ENCODE results near the gene C12orf57. TPM values are rescaled to one million over a fixed set of nuclear protein-coding genes. Genes with fewer than 3 reads are reported as not detected.

The C12orf57 gene
- total RNA-seq, 4 donors from 2014 or later, result 251 to 495 (median 436) TPM

DNA sequence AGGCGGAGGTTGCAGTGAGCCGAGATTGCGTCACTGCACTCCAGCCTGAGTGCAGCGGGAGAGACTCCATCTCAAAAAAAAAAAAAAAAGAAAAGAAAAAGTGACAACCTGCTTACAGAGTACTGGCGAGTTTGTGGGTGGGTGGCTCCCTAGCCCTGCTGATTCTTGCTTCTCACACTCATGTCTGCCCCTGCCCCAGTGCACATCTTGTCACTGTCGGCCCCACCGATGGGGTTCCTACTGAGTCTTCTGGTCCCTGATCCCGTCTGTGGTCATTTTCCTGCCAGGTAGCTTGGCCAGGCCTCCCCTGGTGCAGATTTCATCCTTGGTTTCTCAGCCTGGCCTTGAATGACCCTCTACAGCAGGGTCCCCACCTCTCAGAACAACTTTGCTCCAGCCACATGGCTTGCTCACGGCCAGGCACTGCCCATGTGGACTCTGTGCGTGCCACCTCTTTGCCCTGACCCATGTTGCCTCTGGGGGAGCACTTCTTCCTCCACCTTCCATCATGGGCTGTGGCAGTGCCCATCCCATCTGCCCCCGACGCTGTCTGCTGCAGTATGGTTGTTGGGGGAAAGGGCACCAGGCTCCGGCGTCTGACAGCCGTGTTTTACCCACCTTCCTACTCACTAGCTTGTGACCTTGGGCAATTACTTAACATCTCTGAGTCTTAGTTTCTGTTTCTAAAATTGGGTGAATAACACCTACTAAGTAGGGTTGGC lies 5.2 kb downstream of the C12orf57 start:
- peaks cover 33% of the 10 kb centered on the region for H3K4me1 ChIP-seq

GRCh38 chr12:6950401-6950801 lies 6.6 kb downstream of the C12orf57 start:
- 86% methylated on average over 1 of the region's 1 CpG for WGBS
- no peak for DNase-seq (ENCODE audit: low spot score in 2 of 2)
- H3K4me1 ChIP-seq, result peaks cover 27% of the 10 kb centered on the region
- peaks cover 5% of the 10 kb centered on the region for H3K36me3 ChIP-seq
- H3K27ac ChIP-seq, result no peak overlapping the region
- H3K4me3 ChIP-seq, result no peak overlapping the region
- no peaks in the 10 kb centered on the region for H3K27me3 ChIP-seq
- H3K9me3 ChIP-seq, result no peaks in the 10 kb centered on the region
- TF ChIP-seq CTCF (IDR thresholded peaks at IDR 0.05) (no peak), POLR2A (IDR thresholded peaks at IDR 0.05) (no peak), EP300 (IDR thresholded peaks at IDR 0.05) (no peak), POLR2AphosphoS5 (IDR thresholded peaks at IDR 0.05) (no peak)

More for the DNA sequence above, 5.2 kb downstream of the C12orf57 start:
- WGBS, result 74% methylated on average over 15 of the region's 15 CpGs
- TF ChIP-seq CTCF (IDR thresholded peaks at IDR 0.05) (no peak), POLR2A (IDR thresholded peaks at IDR 0.05) (no peak), POLR2AphosphoS5 (IDR thresholded peaks at IDR 0.05) (no peak), EP300 (IDR thresholded peaks at IDR 0.05) (no peak)
- Histone ChIP-seq H3K27ac (no peak overlapping the region), H3K4me3 (no peak overlapping the region), H3K36me3 (peaks cover 3% of the 10 kb centered on the region), H3K9me3 (no peaks in the 10 kb centered on the region), H3K27me3 (no peaks in the 10 kb centered on the region)
- DNase-seq (ENCODE audit: low spot score in 2 of 2), result peak in 1 of 2 donors; percentile 71

- DNase-seq (ENCODE audit: low spot score in 2 of 2), result peak in 1 of 2 donors; percentile 88
- Histone ChIP-seq H3K27me3 (no peaks in the 10 kb centered on the region), H3K27ac (peak within 1 kb of the TSS; percentile 63), H3K4me1 (peaks cover 21% of the 10 kb centered on the region), H3K9me3 (no peaks in the 10 kb centered on the region), H3K4me3 (peak within 1 kb of the TSS; percentile 44), H3K36me3 (peaks cover 7% of the 10 kb centered on the region)
- WGBS, result 66% methylated on average over 14 of the region's 25 CpGs
- TF ChIP-seq CTCF (IDR thresholded peaks at IDR 0.05) (no peak), POLR2AphosphoS5 (IDR thresholded peaks at IDR 0.05) (no peak), POLR2A (IDR thresholded peaks at IDR 0.05) (no peak), EP300 (IDR thresholded peaks at IDR 0.05) (no peak)
Observed at GRCh38 chr12:6950811-6951540, 7.2 kb downstream of the C12orf57 start, which contains the start of gene PTPN6. PTPN6 (plus strand) TSS chr12:6951356; CDS start chr12:6951513, 157 bp downstream.

GRCh38 chr12:6951551-6952120 lies 7.8 kb downstream of the C12orf57 start:
- Histone ChIP-seq H3K4me1 (peaks cover 15% of the 10 kb centered on the region), H3K4me3 (peak overlapping the region; percentile 44), H3K27ac (peak overlapping the region; percentile 63)

More at GRCh38 chr12:6951551-6952120, 7.8 kb downstream of the C12orf57 start:
- whole genome bisulfite sequencing, result 65% methylated on average over 8 of the region's 20 CpGs
- Histone ChIP-seq H3K9me3 (no peaks in the 10 kb centered on the region), H3K27me3 (no peaks in the 10 kb centered on the region), H3K36me3 (peaks cover 7% of the 10 kb centered on the region)
- no peak for DNase-seq (ENCODE audit: low spot score in 2 of 2)
- no peak for TF ChIP-seq POLR2A (IDR thresholded peaks at IDR 0.05)
- TF ChIP-seq POLR2AphosphoS5 (IDR thresholded peaks at IDR 0.05), result no peak
- no peak for TF ChIP-seq EP300 (IDR thresholded peaks at IDR 0.05)
- TF ChIP-seq CTCF (IDR thresholded peaks at IDR 0.05), result no peak
